GM19395 (cell line): ENCODE data around the gene ADSL.
"Not testable (repeated sequence)": the region's sequence is repeated elsewhere in the genome, so short reads cannot be mapped to it uniquely, and the experiment has no call there.

Experiments used
- ATAC-seq: cut with Tn5 transposase; IDR thresholded peaks from one replicate; pipeline ENCODE4 v1.9.1; 2021; ENCODE audit warnings: mild to moderate bottlenecking, moderate library complexity; ENCODE audit not compliant: unreplicated experiment

ADSL gene

DNA sequence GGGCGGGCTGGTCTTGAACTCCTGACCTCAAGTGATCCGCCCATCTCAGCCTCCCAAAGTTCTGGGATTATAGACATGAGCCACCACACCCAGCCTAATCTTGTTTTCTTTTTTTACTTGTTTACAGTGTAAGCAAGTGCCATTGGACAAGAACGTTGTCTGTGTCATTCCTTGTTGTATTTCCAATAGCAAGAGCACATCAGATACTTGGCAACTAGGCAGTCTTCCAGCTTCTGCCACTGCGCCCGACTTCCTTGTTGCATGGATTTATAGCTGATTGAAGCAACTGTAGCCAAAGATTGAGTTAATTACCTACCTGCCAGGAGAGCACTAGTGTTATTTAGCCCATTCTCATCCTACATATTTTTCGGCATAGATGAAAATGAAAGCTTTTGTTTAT, 21.0 kb downstream of the ADSL start:
- ATAC-seq, result no peak

GRCh38 chr22:40368016-40368415, 21.7 kb downstream of the ADSL start:
- no peak for ATAC-seq

GRCh38 chr22:40368836-40369235, 22.5 kb downstream of the ADSL start:
- no peak for ATAC-seq

DNA sequence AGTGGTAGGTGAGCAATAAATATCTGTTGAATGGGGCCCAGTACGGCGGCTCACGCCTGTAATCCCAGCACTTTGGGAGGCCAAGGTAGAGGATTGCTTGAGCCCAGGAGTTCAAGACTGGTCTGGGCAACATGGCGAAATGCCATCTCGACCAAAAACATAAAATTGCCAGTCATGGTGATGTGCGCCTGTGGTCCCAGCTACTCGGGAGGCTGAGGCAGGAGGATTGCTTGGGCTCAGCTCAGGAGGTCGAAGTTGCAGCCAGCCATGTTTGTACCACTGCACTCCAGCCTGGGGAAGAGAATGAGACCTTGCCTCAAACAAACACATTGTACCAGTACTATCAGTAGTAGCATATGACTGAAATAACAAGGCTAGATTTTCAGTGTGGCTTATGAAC, 28.3 kb downstream of the ADSL start:
- ATAC-seq, result no peak

DNA sequence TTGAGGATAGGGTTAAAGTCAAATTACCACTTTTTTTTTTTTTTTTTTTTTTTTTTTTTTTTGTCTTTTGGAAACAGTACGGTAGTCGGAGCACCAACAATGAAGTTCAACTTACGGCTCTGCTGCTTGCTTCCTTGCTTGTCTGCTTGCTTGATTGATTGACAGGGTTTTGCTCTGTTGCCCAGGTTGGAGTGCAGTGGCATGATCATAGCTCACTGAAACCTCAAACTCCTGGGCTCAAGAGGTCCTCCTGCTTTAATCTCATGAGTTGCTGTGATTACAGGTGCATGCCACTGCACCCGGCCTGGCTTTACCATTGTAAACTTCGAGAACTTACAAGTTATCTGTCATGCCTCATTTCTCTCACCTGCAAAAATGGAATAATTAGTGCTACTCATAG, 29.8 kb downstream of the ADSL start:
- no peak for ATAC-seq

GRCh38 chr22:40377931-40378330, 31.6 kb downstream of the ADSL start:
- no peak for ATAC-seq

DNA sequence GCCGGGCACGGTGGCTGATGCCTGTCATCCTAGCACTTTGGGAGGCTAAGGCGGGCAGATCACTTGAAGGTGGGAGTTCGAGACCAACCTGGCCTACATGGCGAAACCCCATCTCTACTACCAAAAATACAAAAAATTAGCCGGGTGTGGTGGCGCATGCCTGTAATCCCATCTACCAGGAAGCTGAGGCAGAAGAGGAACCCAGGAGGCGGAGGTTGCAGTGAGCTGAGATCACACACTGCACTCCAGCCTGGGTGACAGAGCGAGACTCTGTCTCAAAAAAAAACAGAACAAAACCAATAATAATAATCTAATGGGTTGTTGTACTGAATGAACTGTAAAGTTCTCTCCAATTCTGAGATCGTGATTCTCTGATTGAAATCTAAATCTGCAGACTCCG, 32.1 kb downstream of the ADSL start:
- not testable (repeated sequence) for ATAC-seq

GRCh38 chr22:40381461-40381860, 35.2 kb downstream of the ADSL start:
- no peak for ATAC-seq

- no peak for ATAC-seq
These were observed 37.6 kb downstream of the ADSL start for GRCh38 chr22:40383905-40384304.

- ATAC-seq, result no peak
These were observed 38.9 kb downstream of the ADSL start for GRCh38 chr22:40385036-40385782.

GRCh38 chr22:40387746-40388145, 41.4 kb downstream of the ADSL start:
- no peak for ATAC-seq

DNA sequence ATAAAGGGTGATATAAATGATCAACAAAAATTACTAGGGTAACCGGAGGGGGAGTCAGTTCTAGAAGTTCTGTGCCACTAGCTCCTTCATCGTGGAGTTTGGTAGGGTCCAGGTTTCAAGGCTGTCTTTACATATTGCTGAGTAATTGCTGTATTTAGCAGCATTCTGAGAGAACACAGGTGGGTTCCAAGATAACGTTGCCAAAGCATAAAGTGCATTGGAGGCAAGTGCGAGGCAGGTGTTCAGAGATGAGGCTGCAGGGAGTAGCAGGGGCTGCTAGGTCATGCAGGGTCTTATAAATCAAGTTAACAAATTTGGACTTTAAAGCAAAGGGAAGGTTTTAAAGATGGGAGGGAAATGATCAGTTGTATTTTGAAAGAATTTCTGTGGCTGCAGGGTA, 41.9 kb downstream of the ADSL start:
- ATAC-seq, result no peak

- no peak for ATAC-seq
These were observed 45.1 kb downstream of the ADSL start for GRCh38 chr22:40391417-40391816.

DNA sequence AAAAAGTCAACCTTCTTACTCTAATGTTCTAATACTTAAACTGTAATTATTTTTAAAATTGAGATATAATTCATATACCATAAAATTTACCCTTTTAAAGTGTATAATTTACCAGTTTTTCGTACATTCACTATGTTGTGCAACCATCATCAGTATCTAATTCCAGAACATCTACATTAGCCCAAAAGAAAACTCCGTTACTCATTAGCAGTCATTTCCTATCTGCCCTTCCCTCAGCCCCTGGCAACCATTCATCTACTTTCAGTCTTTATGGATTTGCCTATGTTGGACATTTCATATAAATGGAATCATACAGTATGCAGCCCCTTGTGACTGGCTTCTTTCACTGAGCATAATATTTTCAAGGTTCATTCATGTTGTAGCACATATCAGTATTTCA, 46.3 kb downstream of the ADSL start:
- no peak for ATAC-seq

DNA sequence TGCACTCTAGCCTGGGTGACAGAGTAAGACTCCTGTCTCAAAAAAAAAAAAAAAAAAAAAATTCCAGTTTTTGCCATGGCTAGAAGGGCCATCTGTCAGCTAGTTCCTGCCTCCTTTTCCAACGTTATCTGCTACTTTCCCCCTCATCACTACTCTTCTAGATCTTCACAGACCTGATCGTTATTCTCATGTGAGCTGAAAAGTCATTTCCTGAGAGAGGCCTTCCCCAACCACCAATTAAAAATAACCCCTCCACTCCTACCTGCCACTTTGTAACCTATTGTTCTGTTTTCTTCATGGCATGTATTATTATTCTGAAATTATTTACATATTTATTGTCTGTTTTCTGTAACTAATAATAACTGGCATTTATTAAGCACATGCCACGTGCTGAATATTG, 48.3 kb downstream of the ADSL start:
- no peak for ATAC-seq

GRCh38 chr22:40395607-40396006, 49.3 kb downstream of the ADSL start:
- ATAC-seq, result no peak

DNA sequence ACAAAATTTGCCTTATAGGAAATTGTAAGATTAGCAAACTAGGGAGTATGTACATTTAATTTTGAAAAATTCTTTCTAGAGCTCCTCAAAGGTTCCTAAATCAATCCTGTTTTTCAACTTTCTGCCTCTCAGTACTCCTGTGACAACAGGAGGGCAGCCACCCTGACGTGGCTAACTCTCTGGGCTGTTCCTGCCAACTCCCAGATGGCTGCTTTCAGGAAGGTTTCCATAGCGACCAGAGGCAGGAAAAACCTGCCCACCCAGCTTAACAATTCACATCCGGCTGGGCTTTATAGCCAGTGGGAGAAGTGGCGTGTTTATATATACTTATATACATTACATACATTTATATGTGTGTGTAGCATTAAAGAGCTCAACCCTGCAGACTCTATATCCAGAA, 50.6 kb downstream of the ADSL start:
- ATAC-seq, result no peak

DNA sequence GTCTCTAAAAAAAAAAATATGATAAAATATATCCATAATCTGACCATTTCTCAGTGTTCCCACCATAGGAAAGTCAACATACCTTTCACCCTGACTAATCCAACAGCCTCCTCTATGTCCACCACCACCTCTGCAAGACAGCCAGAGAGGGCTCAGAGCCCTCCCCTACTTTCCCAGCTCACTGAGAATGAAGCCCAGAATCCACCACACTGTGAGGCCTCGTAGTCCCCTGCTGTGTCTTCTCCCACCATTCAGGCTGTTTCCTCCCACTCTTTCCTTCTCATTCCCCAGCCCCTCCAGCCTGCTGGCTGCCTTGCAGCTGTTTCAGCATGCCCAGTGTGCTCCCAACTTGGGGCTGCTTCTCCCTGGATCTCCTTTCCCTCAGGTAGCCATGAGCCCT, 51.1 kb downstream of the ADSL start:
- no peak for ATAC-seq

GRCh38 chr22:40399621-40400020, 53.3 kb downstream of the ADSL start:
- ATAC-seq, result no peak

GRCh38 chr22:40400159-40400558, 53.9 kb downstream of the ADSL start:
- no peak for ATAC-seq

GRCh38 chr22:40401532-40401931, 55.2 kb downstream of the ADSL start:
- no peak for ATAC-seq

GRCh38 chr22:40401981-40402406, 55.7 kb downstream of the ADSL start:
- no peak for ATAC-seq

DNA sequence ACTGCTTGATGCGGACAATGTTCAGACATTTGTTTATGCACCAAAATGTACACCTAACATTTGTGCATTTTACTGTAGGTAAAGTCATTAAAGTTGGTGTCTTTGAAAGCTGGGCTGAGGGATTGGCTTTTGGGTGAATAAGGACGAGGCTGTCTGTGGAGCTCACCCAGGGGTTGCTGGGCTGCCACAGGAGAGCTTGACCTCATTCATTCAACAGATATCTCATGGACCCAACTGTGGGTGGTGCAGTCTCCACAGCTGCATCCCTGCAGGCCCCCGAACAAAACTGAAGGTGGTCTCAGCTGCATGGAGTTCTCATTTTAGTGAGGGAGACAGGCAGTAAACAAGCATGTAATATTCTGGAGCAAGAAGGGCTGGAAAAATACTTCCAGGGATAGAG, 56.8 kb downstream of the ADSL start:
- no peak for ATAC-seq
